Liver (tissue), 3 donors: ENCODE data around the gene CD52.

Experiments used
- RAD21 ChIP-seq, 2 donors: IDR thresholded peaks; 2 replicates each; pipeline ENCODE4 v1.6.1; 2016; ENCODE audit warnings: antibody characterized with exemption in 2 of 2, mild to moderate bottlenecking in 2 of 2
- RXRA ChIP-seq, 2 donors: IDR thresholded peaks; 2 replicates each; pipeline ENCODE4 v1.6.1; 2017 to 2018; ENCODE audit warnings: antibody characterized with exemption in 2 of 2, mild to moderate bottlenecking in 1 of 2
- SP1 ChIP-seq: IDR thresholded peaks from 2 replicates; pipeline ENCODE4 v1.6.1; 2018; ENCODE audit warnings: antibody characterized with exemption, mild to moderate bottlenecking
- TAF1 ChIP-seq: conservative IDR thresholded peaks from 2 replicates; pipeline ENCODE4 v1.6.1; 2016; ENCODE audit warnings: antibody characterized with exemption, mild to moderate bottlenecking
- YY1 ChIP-seq: IDR thresholded peaks from 2 replicates; pipeline ENCODE4 v1.6.1; 2016; ENCODE audit warnings: antibody characterized with exemption, mild to moderate bottlenecking
- TF ChIP-seq, protein P1 (sequence below): IDR thresholded peaks from 2 replicates; pipeline ENCODE4 v1.6.1; 2016; ENCODE audit warnings: antibody characterized with exemption
- TF ChIP-seq, protein P2 (sequence below): fragments of 150-350 bp; IDR thresholded peaks from 2 replicates; pipeline ENCODE4 v1.5.1; 2017; ENCODE audit warnings: improper control_type of control experiment, low read depth, low read length; ENCODE audit not compliant: missing input control
- TF ChIP-seq, protein P3 (sequence below): IDR thresholded peaks from 2 replicates; pipeline ENCODE4 v1.6.1; 2016; ENCODE audit warnings: antibody characterized with exemption
- TF ChIP-seq, protein P4 (sequence below): IDR thresholded peaks from 2 replicates; pipeline ENCODE4 v1.6.1; 2016; ENCODE audit warnings: antibody characterized with exemption, mild to moderate bottlenecking
- donor health status: healthy.
- donor health status: healthy.

DNA sequence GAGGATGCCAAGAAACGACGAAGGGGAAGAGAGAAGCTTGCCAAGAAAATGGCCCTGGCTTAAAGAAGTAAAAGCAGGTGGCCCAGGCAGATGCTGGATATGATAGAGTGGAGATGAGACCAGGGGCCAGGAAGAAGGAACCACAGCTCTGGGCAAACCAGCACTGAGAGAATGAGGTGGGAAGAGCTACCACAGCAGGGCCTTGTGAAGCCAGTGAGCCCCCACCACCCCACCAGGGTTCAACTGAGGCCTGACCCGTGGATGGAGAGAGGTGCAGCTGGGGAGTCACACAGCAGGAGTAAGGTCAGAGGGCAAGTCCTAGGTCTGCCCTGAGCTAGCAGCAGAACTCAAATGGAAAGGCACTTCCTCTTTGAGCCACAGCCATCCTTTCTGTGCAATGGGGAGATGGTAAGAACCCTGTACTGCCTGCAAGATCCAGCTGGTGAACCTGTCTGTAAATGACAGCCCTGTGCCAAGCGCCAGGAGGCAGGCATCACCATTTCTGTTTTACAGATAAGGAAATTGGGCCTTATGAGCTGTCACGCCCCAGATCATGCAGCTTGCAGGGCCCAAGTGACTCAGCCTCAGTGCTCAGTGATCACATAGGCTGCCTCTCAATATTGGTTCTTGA is 29.3 kb upstream of the CD52 start:
- TF ChIP-seq, protein P1, sequence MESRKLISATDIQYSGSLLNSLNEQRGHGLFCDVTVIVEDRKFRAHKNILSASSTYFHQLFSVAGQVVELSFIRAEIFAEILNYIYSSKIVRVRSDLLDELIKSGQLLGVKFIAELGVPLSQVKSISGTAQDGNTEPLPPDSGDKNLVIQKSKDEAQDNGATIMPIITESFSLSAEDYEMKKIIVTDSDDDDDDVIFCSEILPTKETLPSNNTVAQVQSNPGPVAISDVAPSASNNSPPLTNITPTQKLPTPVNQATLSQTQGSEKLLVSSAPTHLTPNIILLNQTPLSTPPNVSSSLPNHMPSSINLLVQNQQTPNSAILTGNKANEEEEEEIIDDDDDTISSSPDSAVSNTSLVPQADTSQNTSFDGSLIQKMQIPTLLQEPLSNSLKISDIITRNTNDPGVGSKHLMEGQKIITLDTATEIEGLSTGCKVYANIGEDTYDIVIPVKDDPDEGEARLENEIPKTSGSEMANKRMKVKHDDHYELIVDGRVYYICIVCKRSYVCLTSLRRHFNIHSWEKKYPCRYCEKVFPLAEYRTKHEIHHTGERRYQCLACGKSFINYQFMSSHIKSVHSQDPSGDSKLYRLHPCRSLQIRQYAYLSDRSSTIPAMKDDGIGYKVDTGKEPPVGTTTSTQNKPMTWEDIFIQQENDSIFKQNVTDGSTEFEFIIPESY, result no peak
- TF ChIP-seq, protein P2, sequence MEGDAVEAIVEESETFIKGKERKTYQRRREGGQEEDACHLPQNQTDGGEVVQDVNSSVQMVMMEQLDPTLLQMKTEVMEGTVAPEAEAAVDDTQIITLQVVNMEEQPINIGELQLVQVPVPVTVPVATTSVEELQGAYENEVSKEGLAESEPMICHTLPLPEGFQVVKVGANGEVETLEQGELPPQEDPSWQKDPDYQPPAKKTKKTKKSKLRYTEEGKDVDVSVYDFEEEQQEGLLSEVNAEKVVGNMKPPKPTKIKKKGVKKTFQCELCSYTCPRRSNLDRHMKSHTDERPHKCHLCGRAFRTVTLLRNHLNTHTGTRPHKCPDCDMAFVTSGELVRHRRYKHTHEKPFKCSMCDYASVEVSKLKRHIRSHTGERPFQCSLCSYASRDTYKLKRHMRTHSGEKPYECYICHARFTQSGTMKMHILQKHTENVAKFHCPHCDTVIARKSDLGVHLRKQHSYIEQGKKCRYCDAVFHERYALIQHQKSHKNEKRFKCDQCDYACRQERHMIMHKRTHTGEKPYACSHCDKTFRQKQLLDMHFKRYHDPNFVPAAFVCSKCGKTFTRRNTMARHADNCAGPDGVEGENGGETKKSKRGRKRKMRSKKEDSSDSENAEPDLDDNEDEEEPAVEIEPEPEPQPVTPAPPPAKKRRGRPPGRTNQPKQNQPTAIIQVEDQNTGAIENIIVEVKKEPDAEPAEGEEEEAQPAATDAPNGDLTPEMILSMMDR, result no peak
- TF ChIP-seq YY1 (no peak), RXRA (IDR thresholded peaks at IDR 0.05) (no peak), TAF1 (no peak), RAD21 (IDR thresholded peaks at IDR 0.05) (no peak), SP1 (no peak)
- TF ChIP-seq, protein P3, sequence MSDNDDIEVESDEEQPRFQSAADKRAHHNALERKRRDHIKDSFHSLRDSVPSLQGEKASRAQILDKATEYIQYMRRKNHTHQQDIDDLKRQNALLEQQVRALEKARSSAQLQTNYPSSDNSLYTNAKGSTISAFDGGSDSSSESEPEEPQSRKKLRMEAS, result no peak
- TF ChIP-seq, protein P4, sequence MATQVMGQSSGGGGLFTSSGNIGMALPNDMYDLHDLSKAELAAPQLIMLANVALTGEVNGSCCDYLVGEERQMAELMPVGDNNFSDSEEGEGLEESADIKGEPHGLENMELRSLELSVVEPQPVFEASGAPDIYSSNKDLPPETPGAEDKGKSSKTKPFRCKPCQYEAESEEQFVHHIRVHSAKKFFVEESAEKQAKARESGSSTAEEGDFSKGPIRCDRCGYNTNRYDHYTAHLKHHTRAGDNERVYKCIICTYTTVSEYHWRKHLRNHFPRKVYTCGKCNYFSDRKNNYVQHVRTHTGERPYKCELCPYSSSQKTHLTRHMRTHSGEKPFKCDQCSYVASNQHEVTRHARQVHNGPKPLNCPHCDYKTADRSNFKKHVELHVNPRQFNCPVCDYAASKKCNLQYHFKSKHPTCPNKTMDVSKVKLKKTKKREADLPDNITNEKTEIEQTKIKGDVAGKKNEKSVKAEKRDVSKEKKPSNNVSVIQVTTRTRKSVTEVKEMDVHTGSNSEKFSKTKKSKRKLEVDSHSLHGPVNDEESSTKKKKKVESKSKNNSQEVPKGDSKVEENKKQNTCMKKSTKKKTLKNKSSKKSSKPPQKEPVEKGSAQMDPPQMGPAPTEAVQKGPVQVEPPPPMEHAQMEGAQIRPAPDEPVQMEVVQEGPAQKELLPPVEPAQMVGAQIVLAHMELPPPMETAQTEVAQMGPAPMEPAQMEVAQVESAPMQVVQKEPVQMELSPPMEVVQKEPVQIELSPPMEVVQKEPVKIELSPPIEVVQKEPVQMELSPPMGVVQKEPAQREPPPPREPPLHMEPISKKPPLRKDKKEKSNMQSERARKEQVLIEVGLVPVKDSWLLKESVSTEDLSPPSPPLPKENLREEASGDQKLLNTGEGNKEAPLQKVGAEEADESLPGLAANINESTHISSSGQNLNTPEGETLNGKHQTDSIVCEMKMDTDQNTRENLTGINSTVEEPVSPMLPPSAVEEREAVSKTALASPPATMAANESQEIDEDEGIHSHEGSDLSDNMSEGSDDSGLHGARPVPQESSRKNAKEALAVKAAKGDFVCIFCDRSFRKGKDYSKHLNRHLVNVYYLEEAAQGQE, result no peak
